Measurements from ENCODE around the gene RAB11FIP2.

- no peak for TF ChIP-seq CTCF (conservative IDR thresholded peaks at IDR 0.05; ENCODE audit: low read length)
- no peak for TF ChIP-seq EZH2phosphoT487 (IDR thresholded peaks at IDR 0.05; ENCODE audit: borderline replicate concordance, low read depth, low read length)
Measured at GRCh38 chr10:117968354-117969182, 78.2 kb downstream of the RAB11FIP2 start.
